ENCODE measurements around the gene NR2F1. TPM values are rescaled to one million over a fixed set of nuclear protein-coding genes. Genes with fewer than 3 reads are reported as not detected.

Gene NR2F1
- total RNA-seq, 1 experiment from 2014 or later, result not detected

DNA sequence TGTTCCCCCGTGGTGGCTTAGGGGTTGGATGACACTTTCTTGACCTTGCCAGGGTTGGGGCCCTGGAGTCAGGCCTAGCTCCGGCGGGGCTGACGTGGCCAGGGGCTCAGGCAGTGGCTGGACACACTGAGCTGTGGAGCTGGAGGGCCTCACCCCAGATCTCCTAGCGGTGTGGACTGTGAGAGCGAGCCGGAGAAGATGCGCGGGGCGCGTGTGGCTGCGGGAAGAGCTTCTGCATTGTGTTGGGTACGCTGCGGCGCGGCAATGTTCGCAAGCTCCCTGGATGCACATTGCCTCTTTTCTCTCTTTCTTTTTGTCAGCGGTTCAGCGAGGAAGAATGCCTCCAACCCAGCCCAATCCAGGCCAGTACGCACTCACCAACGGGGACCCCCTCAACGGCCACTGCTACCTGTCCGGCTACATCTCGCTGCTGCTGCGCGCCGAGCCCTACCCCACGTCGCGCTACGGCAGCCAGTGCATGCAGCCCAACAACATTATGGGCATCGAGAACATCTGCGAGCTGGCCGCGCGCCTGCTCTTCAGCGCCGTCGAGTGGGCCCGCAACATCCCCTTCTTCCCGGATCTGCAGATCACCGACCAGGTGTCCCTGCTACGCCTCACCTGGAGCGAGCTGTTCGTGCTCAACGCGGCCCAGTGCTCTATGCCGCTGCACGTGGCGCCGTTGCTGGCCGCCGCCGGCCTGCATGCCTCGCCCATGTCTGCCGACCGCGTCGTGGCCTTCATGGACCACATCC is 4.8 kb downstream of the NR2F1 start:
- Histone ChIP-seq H3T11ph (ENCODE audit: low read length) (no peak overlapping the region), H4K91ac (ENCODE audit: insufficient read length, low read depth, low read length) (no peak overlapping the region), H3K9me3 (ENCODE audit: control insufficient read depth, low read depth, low read length) (no peaks in the 10 kb centered on the region), H3K79me1 (ENCODE audit: insufficient read depth, low read depth, low read length, poor library complexity, severe bottlenecking) (no peaks in the 10 kb centered on the region), H3K79me2 (ENCODE audit: insufficient read depth, low read length) (no peaks in the 10 kb centered on the region), H4K20me1 (ENCODE audit: control insufficient read depth, insufficient read depth, insufficient read length) (no peaks in the 10 kb centered on the region), H2BK5ac (ENCODE audit: insufficient read length, low read length) (no peak overlapping the region), H3K4ac (ENCODE audit: low read depth, low read length) (no peak overlapping the region), H2BK20ac (ENCODE audit: low read depth, low read length, poor library complexity, severe bottlenecking) (no peak overlapping the region), H3K4me1 (ENCODE audit: insufficient read depth, low read length) (peaks cover 2% of the 10 kb centered on the region; the same call in 1 of the 2 replicates), H3K23me2 (ENCODE audit: insufficient read length, low read depth, low read length, poor library complexity, severe bottlenecking) (no peaks in the 10 kb centered on the region), H3K18ac (ENCODE audit: insufficient read length, low read depth, low read length) (no peak overlapping the region), H2AFZ (ENCODE audit: low read length) (no peak overlapping the region), H2BK120ac (ENCODE audit: low read depth, low read length, poor library complexity, severe bottlenecking) (no peak overlapping the region), H3K27ac (ENCODE audit: insufficient read length, low read depth, low read length) (no peak overlapping the region), H3K14ac (ENCODE audit: insufficient read depth, low read length) (no peak overlapping the region), H2BK12ac (ENCODE audit: insufficient read length, low read depth, low read length) (no peak overlapping the region), H3K4me2 (ENCODE audit: insufficient read depth, insufficient read length, low read length) (no peak overlapping the region), H3K23ac (ENCODE audit: insufficient read length, low read depth, low read length) (no peak overlapping the region), H3K9ac (ENCODE audit: extremely low read depth, insufficient read length, low read length) (no peak overlapping the region), H4K8ac (replicated peaks; ENCODE audit: insufficient read length, low read depth, low read length) (no peak overlapping the region), H3K27me3 (ENCODE audit: insufficient read depth, low read length) (peaks cover 84% of the 10 kb centered on the region), H3K56ac (ENCODE audit: insufficient read length, low read depth, low read length) (no peak overlapping the region), H2BK15ac (ENCODE audit: low read depth, low read length) (no peak overlapping the region), H4K5ac (ENCODE audit: insufficient read length, low read depth, low read length) (no peak overlapping the region), H2AK5ac (ENCODE audit: insufficient read length, low read length) (no peak overlapping the region)
- peaks cover 2 to 13% of the 10 kb centered on the region in 2 experiments; a peak in 3 of 5 replicates for H3K9me3 Mint-ChIP-seq
- H3K36me3 Mint-ChIP-seq (ENCODE audit: insufficient read depth in 1 of 3, low read depth in 3 of 3), result peaks cover 0 to 2% (median 0%) of the 10 kb centered on the region in 3 experiments; a peak in 1 of 7 replicates
- peak; percentile 68 for DNase-seq
- no CpG with 5 or more reads among the region's 59 CpGs for WGBS (ENCODE audit: extremely low coverage, insufficient read length, low lambda C conversion rate)
- peak overlapping the region in 1 of 2 experiments; percentile 69; a peak in 3 of 5 replicates for H3K4me3 Mint-ChIP-seq
- H3K27ac Mint-ChIP-seq, result no peak overlapping the region
- H3K4me1 Mint-ChIP-seq, result peaks cover 10 to 21% of the 10 kb centered on the region in 2 experiments
- peaks cover 38% of the 10 kb centered on the region for H3K27me3 Mint-ChIP-seq (ENCODE audit: low read depth)
- TF ChIP-seq, protein P1, sequence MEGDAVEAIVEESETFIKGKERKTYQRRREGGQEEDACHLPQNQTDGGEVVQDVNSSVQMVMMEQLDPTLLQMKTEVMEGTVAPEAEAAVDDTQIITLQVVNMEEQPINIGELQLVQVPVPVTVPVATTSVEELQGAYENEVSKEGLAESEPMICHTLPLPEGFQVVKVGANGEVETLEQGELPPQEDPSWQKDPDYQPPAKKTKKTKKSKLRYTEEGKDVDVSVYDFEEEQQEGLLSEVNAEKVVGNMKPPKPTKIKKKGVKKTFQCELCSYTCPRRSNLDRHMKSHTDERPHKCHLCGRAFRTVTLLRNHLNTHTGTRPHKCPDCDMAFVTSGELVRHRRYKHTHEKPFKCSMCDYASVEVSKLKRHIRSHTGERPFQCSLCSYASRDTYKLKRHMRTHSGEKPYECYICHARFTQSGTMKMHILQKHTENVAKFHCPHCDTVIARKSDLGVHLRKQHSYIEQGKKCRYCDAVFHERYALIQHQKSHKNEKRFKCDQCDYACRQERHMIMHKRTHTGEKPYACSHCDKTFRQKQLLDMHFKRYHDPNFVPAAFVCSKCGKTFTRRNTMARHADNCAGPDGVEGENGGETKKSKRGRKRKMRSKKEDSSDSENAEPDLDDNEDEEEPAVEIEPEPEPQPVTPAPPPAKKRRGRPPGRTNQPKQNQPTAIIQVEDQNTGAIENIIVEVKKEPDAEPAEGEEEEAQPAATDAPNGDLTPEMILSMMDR (conservative IDR thresholded peaks at IDR 0.05), result no peak
